A673 (cell line): Measurements from ENCODE around the gene AGBL3. TPM values are rescaled to one million over a fixed set of nuclear protein-coding genes. Genes with fewer than 3 reads are reported as not detected.

Experiments used
- BruUV-seq: library from RNA; stranded (reverse); fragments of 400-500 nt; replicated peaks from 2 replicates; lab custom pipeline; 2021; lab: Mats Ljungman, UMichigan
- CTCF ChIA-PET: fragments of 300-600 bp; sonication (Branson Sonifier 250); formaldehyde crosslinking; loops from one replicate; lab custom pipeline; 2022; ENCODE audit warnings: antibody characterized with exemption; lab: Charles Lee
- POLR2A ChIA-PET: fragments of 300-600 bp; sonication (Branson Sonifier 250); formaldehyde crosslinking; loops from one replicate; lab custom pipeline; 2022; ENCODE audit warnings: antibody characterized with exemption; ENCODE audit not compliant: low non-redundant PET; lab: Charles Lee
- DNase-seq: peaks from one replicate; pipeline ENCODE4 v3.0.0-alpha.2; 2015; ENCODE audit warnings: low spot score
- H3K27ac ChIP-seq: fragments of 200-600 bp; sonication (generic); 2 replicates; pipeline ENCODE4 v1.5.1; 2016; ENCODE audit warnings: mixed run types, low read depth, mild to moderate bottlenecking, mixed read lengths, antibody characterized with exemption, low read length; ENCODE audit not compliant: poor library complexity, severe bottlenecking
- H3K27me3 ChIP-seq: fragments of 200-600 bp; sonication (generic); replicated peaks from 2 replicates; pipeline ENCODE4 v1.6.1; 2017; ENCODE audit warnings: mixed run types, low read depth, mild to moderate bottlenecking, mixed read lengths, antibody characterized with exemption, low read length; ENCODE audit not compliant: insufficient read depth, poor library complexity
- H3K36me3 ChIP-seq: fragments of 200-600 bp; sonication (generic); 2 replicates; pipeline ENCODE4 v1.6.1; 2016; ENCODE audit warnings: mixed run types, mild to moderate bottlenecking, mixed read lengths, antibody characterized with exemption, low read length; ENCODE audit not compliant: insufficient read depth, poor library complexity, severe bottlenecking
- H3K4me1 ChIP-seq: fragments of 200-600 bp; sonication (generic); 2 replicates; pipeline ENCODE4 v1.6.1; 2017; ENCODE audit warnings: mixed run types, mild to moderate bottlenecking, mixed read lengths, antibody characterized with exemption, low read length; ENCODE audit not compliant: insufficient read depth, poor library complexity, severe bottlenecking
- H3K4me3 ChIP-seq: fragments of 200-600 bp; sonication (generic); 2 replicates; pipeline ENCODE4 v1.5.1; 2016; ENCODE audit warnings: low read depth, mixed run types, mild to moderate bottlenecking, mixed read lengths, low read length; ENCODE audit not compliant: poor library complexity, severe bottlenecking
- H3K9me3 ChIP-seq: fragments of 200-600 bp; sonication (generic); 2 replicates; pipeline ENCODE4 v1.6.1; 2016; ENCODE audit warnings: mixed run types, low read depth, mild to moderate bottlenecking, mixed read lengths, antibody characterized with exemption, low read length; ENCODE audit not compliant: poor library complexity, severe bottlenecking
- CTCF ChIP-seq: fragments of 300-800, 200-600 bp; sonication (generic); conservative IDR thresholded peaks from 2 replicates; pipeline ENCODE4 v1.5.1; 2017; ENCODE audit warnings: low read depth, mild to moderate bottlenecking, antibody characterized with exemption, low read length, moderate library complexity, mixed read lengths
- EZH2 ChIP-seq: fragments of 200-600 bp; sonication (generic); IDR thresholded peaks from 2 replicates; pipeline ENCODE4 v1.6.1; 2017; ENCODE audit warnings: borderline replicate concordance, low read depth, mild to moderate bottlenecking, mixed read lengths, antibody characterized with exemption, low read length; ENCODE audit not compliant: poor library complexity, severe bottlenecking
- intact Hi-C: fragments of 100-400 bp; cut with micrococcal nuclease; formaldehyde crosslinking; loops from one replicate; pipeline ENCODE4 v1.10.0; 2022; ENCODE audit not compliant: unreplicated experiment
- total RNA-seq: library from RNA; stranded (reverse); gene quantifications from 2 replicates; pipeline ENCODE4 v1.2.3, GENCODE V29; 2021

AGBL3 gene
- total RNA-seq, 1 experiment from 2014 or later = 2.9 TPM

GRCh38 chr7:134949171-134949570 lies 37.1 kb upstream of the AGBL3 start:
- intact Hi-C loops = loop anchor here (2.0 kb wide), 1 partner anchor 312 kb away; no protein-coding TSS in a partner anchor
- H3K27me3 ChIP-seq = no peaks in the 10 kb centered on the region
- CTCF ChIA-PET = no interaction called here
- H3K9me3 ChIP-seq = no peaks in the 10 kb centered on the region
- TF ChIP-seq CTCF (no peak), EZH2 (no peak)
- DNase-seq = no peak
- POLR2A ChIA-PET = no interaction called here
- H3K36me3 ChIP-seq = peaks cover 20% of the 10 kb centered on the region
- H3K27ac ChIP-seq = no peak overlapping the region
- BruUV-seq = no TSS peak
- peaks cover 4% of the 10 kb centered on the region for H3K4me1 ChIP-seq
- H3K4me3 ChIP-seq = no peak overlapping the region

DNA sequence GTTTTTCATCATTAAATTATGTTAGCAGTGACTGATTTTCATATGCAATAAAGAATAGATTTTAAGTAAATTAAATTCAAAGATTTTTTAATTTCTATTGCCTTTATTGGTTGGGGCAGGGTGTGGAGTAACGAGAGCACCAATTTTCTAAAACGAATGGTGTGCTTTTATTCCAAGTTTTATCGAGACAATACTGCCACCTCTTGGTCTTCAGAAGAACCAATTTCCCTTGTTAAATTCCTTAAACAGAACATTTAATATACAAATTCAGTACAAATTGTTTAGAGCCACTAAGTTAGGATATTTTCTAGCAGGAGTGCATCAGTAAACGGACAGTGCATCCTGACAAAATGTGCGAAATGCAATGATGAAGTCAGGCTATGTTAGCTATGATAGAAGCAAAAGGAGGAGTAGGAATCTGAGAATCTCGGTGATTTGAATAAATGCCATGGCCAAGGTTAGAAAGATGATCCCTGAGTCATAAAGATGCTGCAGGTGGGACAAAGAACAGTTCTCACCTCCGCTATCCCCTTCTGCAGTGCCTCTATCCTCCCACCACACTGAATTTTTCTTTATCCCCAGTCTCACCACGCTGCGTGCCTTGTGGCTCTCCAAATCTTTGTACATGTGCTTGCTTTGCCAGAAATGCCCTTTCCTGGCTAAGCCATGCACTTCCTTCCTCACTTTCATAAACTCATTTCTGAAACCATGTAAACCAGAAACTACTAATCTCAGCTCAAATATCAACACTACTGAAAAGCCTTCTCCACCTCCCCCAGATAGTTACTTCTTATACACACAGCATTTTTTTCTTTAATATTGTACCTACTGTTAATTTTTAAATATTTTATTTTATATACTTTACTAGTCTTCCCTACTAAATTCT lies 31.9 kb upstream of the AGBL3 start:
- H3K27me3 ChIP-seq = no peaks in the 10 kb centered on the region
- no peak overlapping the region for H3K4me3 ChIP-seq
- no peak overlapping the region for H3K27ac ChIP-seq
- peaks cover 18% of the 10 kb centered on the region for H3K36me3 ChIP-seq
- no TSS peak for BruUV-seq
- ChIA-PET CTCF (interaction anchor here (0.6 to 1.2 kb wide), 2 partner anchors 258 to 264 kb away, joined by 5 to 8 read pairs; no protein-coding TSS in a partner anchor), POLR2A (no interaction called here)
- DNase-seq = peak; percentile 59
- peak; percentile 75 for TF ChIP-seq CTCF
- TF ChIP-seq EZH2 = no peak
- intact Hi-C loops = loop anchor here (2.0 to 10.0 kb wide), 2 partner anchors 264 to 520 kb away; no protein-coding TSS in a partner anchor
- no peaks in the 10 kb centered on the region for H3K4me1 ChIP-seq
- H3K9me3 ChIP-seq = no peaks in the 10 kb centered on the region

GRCh38 chr7:134957005-134957404 lies 29.3 kb upstream of the AGBL3 start:
- no peak overlapping the region for H3K4me3 ChIP-seq
- no peak for DNase-seq
- H3K9me3 ChIP-seq = no peaks in the 10 kb centered on the region
- H3K4me1 ChIP-seq = no peaks in the 10 kb centered on the region
- ChIA-PET POLR2A (no interaction called here), CTCF (interaction anchor here (0.6 kb wide), 1 partner anchor 278 kb away, joined by 4 read pairs; no protein-coding TSS in a partner anchor)
- no peak overlapping the region for H3K27ac ChIP-seq
- peaks cover 12% of the 10 kb centered on the region for H3K36me3 ChIP-seq
- no peaks in the 10 kb centered on the region for H3K27me3 ChIP-seq
- no TSS peak for BruUV-seq
- intact Hi-C loops = loop anchor here (10.0 kb wide), 1 partner anchor 522 kb away; no protein-coding TSS in a partner anchor
- no peak for TF ChIP-seq CTCF
- no peak for TF ChIP-seq EZH2
